ENCODE results near the gene GNB5.
"Not testable (repeated sequence)": the region's sequence is repeated elsewhere in the genome, so short reads cannot be mapped to it uniquely, and the experiment has no call there.

Gene GNB5

GRCh38 chr15:52086011-52086786, 105.0 kb downstream of the GNB5 start:
- DNase-seq: no peak

GRCh38 chr15:52085299-52085698, 105.9 kb downstream of the GNB5 start:
- no peak for DNase-seq

- no peak for DNase-seq
Observed at GRCh38 chr15:52083603-52084002, 107.6 kb downstream of the GNB5 start.

GRCh38 chr15:52083037-52083359, 108.2 kb downstream of the GNB5 start:
- not testable (repeated sequence) for DNase-seq

- no peak for DNase-seq
Observed at GRCh38 chr15:52082197-52083036, 108.8 kb downstream of the GNB5 start.

GRCh38 chr15:52080706-52081392, 110.3 kb downstream of the GNB5 start:
- no peak for DNase-seq

- no peak for DNase-seq
Observed at GRCh38 chr15:52080031-52080430, 111.2 kb downstream of the GNB5 start.

- peak; percentile 61 for DNase-seq
Observed at GRCh38 chr15:52078876-52079700, 112.1 kb downstream of the GNB5 start.

- DNase-seq: no peak
Observed at GRCh38 chr15:52078197-52078875, 112.9 kb downstream of the GNB5 start.

GRCh38 chr15:52076889-52077781, 114.1 kb downstream of the GNB5 start:
- DNase-seq: no peak

- DNase-seq: no peak
Observed at GRCh38 chr15:52071570-52071969, 119.6 kb downstream of the GNB5 start.

- no peak for DNase-seq
Observed at GRCh38 chr15:52069559-52069958, 121.6 kb downstream of the GNB5 start.

GRCh38 chr15:52068004-52068615, 123.1 kb downstream of the GNB5 start:
- DNase-seq: no peak

- DNase-seq: no peak
Observed at GRCh38 chr15:52067545-52067926, 123.7 kb downstream of the GNB5 start.

- DNase-seq: no peak
Observed at GRCh38 chr15:52066842-52067544, 124.2 kb downstream of the GNB5 start.

Measured in activated effector memory CD4-positive, alpha-beta T cell treated with Interleukin-2 at 50 U/mL for 16 hours (primary cell).